HG02943 (cell line): Measurements from ENCODE around the gene TCF25.
A peak's percentile ranks its signal among the peaks of the same experiment; 100 is the strongest.
"Not testable (repeated sequence)": the region's sequence is repeated elsewhere in the genome, so short reads cannot be mapped to it uniquely, and the experiment has no call there.

ENCODE experiments used
- ATAC-seq: cut with Tn5 transposase; IDR thresholded peaks from one replicate; pipeline ENCODE4 v1.9.1; 2021; ENCODE audit warnings: mild to moderate bottlenecking, low read depth, moderate library complexity; ENCODE audit not compliant: unreplicated experiment

Gene TCF25, protein sequence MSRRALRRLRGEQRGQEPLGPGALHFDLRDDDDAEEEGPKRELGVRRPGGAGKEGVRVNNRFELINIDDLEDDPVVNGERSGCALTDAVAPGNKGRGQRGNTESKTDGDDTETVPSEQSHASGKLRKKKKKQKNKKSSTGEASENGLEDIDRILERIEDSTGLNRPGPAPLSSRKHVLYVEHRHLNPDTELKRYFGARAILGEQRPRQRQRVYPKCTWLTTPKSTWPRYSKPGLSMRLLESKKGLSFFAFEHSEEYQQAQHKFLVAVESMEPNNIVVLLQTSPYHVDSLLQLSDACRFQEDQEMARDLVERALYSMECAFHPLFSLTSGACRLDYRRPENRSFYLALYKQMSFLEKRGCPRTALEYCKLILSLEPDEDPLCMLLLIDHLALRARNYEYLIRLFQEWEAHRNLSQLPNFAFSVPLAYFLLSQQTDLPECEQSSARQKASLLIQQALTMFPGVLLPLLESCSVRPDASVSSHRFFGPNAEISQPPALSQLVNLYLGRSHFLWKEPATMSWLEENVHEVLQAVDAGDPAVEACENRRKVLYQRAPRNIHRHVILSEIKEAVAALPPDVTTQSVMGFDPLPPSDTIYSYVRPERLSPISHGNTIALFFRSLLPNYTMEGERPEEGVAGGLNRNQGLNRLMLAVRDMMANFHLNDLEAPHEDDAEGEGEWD

DNA sequence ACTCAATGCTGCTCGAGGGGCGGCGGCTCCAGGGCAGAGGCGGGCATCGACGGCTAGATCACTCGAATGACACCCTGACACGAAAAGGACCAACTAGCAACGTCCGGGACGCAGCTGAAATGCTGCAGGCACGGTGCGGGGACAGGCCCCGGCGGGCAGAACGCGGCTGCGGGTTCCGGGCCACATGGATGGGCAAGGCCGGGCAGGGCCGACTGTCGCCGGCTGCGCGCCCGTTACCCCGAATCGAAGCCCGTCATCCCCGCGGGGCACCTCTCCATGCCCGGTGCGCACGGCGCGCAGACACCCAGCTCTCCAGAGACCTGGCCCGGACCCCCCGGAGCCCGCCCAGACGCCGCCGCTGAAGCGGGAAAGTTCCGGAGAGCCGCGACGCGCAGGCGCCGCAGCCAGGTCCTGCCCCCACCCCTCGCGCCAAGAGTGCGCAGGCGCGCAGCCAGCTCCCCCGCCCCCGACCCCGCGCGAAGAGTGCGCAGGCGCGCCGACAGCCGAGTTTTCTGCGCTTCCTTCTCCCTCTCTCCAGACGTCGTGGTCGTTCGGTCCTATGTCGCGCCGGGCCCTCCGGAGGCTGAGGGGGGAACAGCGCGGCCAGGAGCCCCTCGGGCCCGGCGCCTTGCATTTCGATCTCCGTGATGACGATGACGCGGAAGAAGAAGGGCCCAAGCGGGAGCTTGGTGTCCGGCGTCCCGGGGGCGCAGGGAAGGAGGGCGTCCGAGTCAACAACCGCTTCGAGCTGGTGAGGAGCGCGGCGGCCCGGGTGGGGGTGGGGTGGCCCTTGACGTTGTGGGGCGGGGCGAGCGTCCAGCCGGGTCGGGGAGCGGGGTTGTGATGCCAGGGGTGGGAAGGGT, at the start of gene TCF25:
Gene TCF25, plus strand, starts transcription at position 484 of the 863 bp plus-strand sequence. Its CDS starts 76 bp downstream, at position 560.
- ATAC-seq: peak; percentile 39

DNA sequence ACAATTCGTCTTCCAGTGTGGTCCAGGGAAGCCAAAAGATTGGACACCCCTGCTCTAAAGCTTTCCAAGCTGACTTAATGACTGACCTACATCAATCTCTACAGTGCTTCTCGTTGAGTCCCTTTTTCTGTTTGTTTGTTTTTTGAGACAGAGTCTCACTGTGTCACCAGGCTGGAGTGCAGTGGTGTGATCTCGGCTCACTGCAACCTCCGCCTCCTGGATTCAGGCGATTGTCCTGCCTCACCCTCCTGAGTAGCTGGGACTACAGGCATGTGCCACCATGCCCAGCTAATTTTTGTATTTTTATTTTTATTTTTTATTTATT, 49.6 kb upstream of the TCF25 start:
- ATAC-seq: not testable (repeated sequence)

DNA sequence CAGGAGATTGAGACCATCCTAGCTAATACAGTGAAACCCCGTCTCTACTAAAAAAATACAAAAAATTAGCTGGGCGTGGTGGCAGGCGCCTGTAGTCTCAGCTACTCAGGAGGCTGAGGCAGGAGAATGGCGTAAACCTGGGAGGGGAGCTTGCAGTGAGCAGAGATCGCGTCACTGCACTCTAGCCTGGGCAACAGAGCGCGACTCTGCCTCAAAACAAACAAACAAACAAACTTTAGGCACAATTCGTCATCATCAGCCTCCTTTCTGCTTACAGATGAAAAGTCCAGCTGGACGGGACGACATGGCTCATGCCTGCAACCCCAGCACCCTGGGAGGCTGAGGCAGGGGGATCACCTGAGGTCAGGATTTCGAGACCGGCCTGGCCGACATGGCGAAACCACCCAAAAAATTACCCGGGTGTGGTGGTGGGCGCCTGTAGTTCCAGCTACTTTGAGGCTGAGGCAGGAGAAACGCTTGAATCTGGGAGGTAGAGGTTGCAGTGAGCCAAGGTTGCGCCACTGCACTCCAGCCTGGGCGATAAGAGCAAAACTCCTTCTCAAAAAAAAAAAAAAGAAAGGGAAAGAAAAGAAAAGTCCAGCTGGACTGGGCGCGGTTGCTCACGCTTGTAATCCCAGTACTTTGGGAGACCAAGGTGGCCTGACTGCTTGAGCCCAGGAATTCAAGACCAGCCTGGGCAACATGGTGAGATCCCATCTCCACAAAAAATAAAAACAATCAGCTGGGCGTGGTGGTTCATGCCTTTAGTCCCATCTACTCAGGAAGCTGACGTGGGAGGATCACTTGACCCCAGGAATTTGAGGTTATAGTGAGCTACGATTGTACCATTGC, 46.6 kb upstream of the TCF25 start:
- ATAC-seq: no peak

DNA sequence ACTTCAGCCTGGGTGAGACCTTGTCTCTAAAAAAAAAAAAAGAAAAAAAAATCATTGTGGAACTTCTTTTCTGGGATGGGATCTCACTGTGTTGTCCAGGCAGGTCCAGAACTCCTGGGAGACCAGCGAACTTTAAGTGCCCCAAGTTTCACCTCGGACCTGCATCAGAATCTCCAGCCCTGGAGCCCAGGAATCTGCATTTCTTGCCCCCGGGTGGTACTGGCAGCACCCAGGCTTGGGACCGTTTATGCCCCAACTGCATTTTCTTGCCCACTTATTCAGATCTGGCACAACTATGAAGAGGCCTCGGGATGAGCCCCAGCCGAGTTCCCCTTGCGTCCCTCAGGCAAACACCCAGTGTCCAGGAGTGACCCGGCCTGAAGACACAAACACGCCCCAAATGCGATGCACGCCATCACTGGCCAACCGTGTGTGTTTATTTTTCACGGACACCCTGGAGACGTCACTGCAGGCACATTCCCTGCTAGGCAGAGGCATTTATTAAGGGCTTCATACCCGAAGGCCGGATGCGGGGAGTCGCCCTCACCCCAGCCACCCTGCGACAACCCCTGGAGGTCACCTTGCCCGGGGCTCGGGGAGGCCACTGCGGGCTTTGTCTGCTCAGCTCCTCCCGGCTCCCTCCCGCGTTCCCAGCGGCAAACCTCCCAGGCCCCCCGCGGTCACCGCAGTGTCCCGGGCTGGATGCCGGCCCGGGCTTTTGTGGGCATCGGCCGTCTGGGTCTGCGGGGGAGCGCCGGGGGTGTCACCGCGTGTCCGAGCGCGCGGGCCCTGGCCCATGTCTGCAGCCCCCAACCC, 45.8 kb upstream of the TCF25 start:
- ATAC-seq: no peak

DNA sequence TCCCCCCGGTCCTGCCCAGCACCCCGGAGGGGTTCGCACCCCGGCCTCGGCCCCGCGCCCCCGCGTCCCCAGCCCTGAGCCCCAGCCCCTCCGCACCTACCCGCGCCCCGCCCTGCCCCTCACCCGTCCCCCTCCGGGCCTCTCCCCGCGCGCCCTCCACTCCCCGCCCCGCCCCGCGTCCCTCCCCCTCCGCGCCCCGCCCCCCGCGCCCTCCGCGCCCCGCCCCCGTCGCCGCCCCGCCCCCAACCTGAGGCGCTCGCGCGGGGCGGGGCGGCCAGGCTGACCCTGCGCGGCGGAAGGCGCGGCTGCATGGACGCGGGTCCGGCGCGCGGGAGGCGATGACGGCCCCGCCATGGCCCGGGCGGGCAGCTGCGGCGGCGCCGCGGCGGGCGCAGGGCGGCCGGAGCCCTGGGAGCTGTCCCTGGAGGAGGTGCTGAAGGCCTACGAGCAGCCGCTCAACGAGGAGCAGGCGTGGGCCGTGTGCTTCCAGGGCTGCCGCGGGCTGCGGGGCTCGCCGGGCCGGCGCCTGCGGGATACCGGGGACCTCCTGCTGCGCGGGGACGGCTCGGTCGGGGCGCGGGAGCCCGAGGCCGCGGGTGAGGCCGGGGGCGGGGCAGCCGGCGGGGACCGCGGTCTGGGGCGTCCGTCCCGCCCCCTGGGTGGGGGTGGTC, 45.1 kb upstream of the TCF25 start, which contains the start of gene SPIRE2:
Gene SPIRE2, plus strand, starts transcription at position 277 of the 671 bp plus-strand sequence. Its CDS starts 76 bp downstream, at position 353.
- ATAC-seq: no peak

DNA sequence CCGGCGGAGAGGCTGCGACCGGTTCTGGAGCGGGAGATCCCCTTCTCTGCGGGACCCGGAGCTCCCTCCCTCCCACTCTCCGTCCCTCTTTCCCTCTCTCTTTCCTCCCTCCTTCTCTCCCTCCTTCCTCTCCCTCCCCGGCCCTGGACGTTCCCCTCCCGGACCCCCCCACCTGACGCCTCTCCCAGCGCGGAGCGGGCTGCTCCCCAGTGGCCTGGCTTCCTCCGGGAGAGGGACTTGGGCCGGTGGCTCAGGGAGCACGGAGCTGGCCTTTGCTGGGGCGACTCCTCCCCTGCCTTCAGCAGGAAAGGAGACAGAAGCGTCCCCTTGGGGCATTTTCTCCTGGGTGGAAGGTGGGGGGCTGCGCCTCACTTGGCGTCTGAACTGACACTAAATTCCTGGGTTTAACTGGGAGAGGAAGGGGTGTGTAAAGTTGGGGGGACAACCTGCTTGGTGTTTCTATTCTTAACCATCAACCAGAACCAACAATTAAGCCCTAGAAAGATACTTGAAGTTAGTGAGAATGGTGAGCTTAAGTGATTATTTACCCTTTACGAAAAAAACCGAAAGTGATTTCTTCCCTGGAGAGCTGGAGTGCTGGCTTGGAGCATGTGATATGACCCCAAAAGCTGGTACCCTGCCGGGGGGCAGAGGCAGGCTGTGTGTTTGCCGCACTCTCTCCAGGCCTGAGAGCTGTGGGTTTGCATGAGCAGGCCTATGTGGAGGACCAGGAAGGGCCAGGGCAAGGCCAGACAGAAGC, 44.3 kb upstream of the TCF25 start:
- ATAC-seq: no peak

DNA sequence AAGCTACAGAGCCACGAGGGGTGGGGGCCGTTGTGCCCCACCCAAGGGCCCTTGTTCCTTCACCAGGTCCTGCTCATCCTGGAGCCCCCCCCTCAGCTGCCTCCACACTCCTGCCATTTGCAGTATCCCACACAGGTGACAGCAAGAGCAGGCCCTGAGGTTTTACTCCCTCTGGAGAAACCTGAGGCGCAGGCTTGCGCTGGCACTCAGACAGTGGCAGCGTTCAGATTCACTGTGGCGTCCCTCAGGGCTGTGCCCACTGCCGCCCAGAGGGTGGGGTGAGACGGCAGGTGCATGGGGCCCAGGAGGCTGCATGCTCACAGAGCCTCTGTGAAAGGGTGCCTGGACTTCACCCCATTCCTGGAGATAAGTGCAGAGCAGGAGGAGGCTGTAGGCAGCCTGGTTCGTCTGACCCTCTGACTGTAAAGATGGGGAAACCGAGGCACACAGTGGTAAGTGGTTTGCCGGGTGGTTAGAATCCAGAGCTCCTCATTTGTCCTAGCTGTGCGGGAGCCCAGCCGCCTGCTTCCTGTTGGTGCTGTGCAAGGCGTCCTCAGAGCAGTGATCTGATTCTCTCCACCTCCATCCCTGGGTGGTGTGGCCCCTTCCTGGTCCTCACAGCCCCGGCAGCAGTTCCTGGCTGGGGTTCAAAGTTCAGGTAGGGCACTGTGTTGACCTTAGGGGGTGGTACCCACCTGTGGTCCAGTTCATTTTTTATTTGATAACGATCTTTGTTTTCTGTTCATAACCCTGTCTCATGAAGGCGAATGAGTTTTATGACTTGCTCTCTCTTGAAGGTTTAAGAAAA, 43.6 kb upstream of the TCF25 start:
- no peak for ATAC-seq

DNA sequence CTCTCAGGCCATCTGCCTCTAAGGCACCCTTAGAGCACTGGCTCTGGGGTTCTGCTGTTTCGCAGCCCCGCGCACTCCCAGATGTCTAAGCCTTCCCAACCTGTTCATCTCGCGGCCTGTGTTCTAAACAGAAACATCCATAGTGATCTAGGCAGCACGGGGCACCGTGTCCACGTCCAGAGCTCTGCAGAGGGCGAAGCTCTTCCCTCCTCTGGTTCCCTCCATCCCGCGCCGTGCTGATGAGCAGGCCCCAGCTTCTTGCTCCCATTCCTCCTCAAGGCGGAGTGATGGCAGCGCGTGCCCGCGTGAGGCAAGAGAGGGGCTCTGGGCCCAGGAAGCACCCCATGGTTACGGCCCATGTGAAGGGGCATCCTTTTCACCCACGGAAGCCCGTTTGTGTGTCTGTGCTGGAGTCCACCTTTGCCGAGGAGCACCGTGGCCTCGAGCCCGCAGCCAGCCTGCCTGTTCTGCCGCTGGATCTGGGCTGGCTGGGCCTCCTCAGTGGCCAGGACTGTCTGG, 41.5 kb upstream of the TCF25 start:
- ATAC-seq: no peak

DNA sequence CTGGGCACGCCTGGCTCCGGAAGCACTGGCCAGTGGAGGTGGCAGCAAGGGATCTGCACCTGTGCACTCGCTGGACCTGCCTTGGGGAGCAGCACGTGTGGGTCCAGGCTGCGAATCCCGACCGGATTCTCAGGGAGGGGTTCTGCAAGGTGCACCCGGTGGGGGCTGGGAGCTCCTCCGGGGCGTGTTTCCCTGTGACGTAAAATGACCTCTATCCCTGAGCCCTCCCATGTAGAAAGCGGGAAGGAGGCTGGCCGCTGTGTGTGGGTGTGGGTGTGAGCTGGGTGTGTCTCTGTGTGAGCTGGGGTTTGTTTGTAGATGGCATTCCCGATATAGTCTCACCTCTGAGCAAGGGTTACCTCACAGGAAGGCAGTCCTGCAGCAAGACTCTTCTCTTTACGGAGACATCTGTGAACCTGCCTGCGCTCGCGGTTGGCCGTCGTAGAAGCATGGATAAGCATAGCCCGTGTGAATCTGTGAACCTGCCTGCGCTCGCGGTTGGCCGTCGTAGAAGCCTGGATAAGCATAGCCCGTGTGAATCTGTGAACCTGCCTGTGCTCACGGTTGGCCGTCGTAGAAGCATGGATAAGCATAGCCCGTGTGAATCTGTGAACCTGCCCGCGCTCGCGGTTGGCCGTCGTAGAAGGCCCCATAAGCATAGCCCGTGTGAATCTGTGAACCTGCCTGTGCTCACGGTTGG, 39.6 kb upstream of the TCF25 start:
- not testable (repeated sequence) for ATAC-seq

DNA sequence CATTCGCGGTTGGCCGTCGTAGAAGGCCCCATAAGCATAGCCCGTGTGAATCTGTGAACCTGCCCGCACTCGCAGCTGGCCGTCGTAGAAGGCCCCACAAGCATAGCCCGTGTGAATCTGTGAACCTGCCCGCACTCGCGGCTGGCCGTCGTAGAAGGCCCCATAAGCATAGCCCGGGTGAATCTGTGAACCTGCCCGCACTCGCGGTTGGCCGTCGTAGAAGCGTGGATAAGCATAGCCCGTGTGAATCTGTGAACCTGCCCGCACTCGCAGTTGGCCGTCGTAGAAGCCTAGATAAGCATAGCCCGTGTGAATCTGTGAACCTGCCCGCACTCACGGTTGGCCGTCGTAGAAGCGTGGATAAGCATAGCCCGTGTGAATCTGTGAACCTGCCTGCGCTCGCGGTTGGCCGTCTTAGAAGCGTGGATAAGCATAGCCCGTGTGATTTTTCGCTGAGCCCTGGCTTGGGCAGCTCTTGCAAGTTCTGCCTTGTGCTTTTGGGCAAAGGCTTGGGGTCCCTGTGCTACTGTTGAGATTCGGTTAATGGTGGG, 38.5 kb upstream of the TCF25 start:
- ATAC-seq: not testable (repeated sequence)

DNA sequence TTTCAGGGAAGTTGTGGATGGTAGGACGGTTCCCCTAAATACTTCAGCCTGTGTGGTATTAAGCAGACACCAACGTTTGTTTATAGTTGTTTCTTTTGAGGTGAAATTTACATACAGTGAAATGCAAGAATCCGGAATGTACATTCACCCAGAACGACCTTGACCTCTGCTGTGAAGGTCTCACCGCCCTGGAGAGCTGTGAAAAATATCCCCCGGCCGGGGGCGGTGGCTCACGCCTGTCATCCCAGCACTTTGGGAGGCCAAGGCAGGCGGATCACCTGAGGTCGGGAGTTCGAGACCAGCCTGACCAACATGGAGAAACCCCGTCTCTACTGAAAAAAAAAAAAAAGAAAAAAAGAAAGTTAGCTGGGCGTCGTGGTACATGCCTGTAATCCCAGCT, 36.9 kb upstream of the TCF25 start:
- not testable (repeated sequence) for ATAC-seq

DNA sequence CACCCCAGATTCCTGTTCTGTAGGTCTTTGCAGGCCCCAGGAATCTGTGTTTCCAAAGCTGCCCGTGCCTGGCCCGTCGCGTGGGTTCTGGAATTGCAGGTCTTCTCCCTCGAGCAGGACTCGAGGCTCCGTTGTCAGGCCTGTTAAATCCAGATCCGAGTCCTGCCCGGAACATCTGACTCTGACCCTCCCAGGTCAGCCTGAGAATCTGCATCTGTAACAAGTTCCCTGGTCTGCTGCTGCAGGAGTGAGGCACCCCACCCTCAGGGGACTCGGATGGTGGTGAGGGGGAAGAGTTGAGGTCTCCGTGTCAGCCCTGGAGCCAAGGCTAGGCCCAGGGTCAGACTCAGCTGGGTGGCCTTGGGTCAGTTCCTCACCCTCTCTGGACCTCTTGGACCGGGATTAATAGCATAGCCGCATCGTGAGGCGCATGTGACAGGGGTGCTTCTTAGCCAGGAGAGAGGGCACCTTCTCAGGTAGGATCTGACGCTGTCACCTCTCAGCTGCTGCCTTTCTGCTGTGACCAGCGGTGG, 36.3 kb upstream of the TCF25 start:
- no peak for ATAC-seq

DNA sequence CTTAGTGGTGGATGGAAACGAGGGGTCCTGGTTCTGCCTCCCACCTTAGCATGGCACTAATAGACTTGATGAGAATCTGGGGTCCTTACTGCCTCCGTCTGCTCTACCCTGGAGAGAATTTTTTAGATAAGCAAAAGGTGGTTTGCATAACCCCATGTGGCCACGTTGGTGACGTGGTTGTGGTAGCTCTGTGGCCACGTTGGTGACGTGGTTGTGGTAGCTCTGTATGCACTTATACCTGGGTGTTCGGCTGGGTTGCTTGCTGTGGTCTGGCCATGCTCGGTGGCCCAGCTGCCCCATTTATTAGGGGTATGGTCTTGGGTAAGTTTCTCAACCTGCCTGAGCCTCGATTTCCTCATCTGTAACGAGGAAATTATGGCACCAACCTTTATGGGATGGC, 32.1 kb upstream of the TCF25 start:
- no peak for ATAC-seq

DNA sequence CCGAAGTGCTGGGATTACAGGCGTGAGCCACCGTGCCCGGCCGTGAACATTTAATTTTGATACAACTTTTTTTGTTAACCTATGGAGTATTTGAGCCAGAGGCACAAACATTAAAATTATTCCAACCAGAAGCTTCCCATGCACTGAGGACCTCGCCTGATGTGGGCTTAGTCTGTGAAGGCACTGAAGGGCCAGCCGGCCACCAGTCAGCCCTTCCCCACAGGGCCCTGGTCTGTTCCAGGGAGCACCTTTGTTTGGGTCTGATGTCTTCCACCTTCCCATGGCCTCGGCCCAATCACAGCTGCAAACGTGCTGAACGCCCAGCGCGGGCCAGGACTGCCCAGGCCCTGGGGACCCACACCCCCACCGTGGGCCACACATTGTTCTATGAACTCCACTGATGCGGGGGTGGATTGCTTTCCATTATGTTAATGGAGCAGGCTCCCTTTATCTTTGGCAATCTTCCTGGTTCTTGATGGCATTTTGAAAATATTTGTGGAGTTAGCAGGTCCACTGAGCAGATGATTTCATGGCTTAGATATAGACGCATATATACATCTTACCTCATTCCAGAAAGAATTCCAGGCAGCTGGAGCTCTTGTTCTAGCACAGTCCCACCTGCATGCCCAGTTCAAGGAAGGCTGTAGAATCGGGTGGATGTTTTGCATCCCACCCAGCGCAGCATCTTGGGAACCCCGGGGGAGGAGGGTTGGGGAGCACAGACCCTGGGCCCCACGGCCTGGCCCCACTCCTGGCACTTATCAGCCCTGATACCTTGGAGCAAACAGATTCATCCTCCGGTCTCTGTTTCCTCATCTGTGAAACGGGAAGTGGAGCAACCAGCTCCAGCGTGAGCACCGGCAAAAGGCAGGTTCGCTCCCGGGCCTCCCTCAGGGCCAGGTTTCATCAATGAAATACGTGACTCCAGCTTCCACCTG, 30.7 kb upstream of the TCF25 start:
- no peak for ATAC-seq
